Measurements from ENCODE around the gene COL27A1. TPM values are rescaled to one million over a fixed set of nuclear protein-coding genes. Genes with fewer than 3 reads are reported as not detected.

COL27A1 gene
- total RNA-seq, 1 donor from 2014 or later = 8.9 TPM

DNA sequence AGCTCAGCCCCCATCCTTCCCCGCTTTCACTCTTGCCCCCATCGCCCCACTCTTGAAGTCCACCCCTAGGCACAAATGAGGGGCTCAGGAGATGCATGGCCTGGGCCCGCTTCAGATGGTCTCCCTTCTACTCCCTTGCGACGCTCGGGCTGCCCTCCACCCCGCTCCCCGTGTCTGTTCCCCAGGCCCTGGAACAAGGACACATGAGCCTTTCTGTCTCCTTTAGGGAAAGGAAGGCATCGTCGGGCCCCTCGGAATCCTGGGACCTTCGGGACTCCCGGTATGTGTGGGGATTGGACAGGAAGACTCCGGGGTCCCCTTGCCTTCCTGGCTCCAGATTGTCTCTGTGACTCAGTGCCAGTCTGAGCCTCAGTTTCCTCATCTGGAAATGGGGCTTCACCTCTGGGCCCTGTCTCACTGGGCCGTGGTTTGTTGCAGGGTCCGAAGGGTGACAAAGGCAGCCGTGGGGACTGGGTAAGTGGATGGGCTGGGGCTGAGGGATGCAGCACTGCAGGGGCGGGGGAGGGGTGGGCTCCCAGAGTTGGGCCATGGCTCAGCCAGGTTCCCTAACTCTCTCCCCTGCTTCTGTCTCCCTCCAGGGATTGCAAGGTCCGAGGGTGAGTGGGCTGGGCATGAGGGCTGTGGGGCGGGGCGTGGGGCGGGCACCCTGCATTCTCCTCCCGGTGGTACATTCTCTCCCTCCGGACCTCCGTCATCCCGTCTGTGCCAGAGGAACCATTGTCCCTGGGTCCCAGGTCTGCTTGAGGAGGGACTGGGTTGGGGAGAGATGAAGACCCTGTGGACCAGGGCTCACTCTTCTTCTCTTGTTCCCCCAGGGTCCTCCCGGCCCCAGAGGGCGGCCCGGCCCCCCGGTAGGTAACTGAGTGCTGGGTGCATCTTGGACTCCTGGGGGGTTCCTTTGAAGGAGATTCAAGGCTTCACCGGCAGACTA is 145.8 kb downstream of the COL27A1 start:
- no peak overlapping the region for H3K4me3 ChIP-seq (ENCODE audit: low read length in 3 of 3)
- peaks cover 0 to 8% (median 7%) of the 10 kb centered on the region in 3 donors for H3K36me3 ChIP-seq (ENCODE audit: control insufficient read depth in 3 of 3, insufficient read depth in 3 of 3, low read length in 3 of 3)
- peaks cover 0 to 4% (median 0%) of the 10 kb centered on the region in 3 donors for H3K4me1 ChIP-seq (ENCODE audit: control insufficient read depth in 3 of 3, insufficient read depth in 3 of 3, low read length in 3 of 3)
- no peaks in the 10 kb centered on the region for H3K9me3 ChIP-seq (ENCODE audit: control insufficient read depth in 3 of 3, low read length in 3 of 3)
- H3K9ac ChIP-seq (ENCODE audit: low read depth in 1 of 3, low read length in 3 of 3) = no peak overlapping the region
- H3K27ac ChIP-seq (ENCODE audit: low read depth, low read length) = no peak overlapping the region
- H3K27me3 ChIP-seq (ENCODE audit: control insufficient read depth in 3 of 3, insufficient read depth in 3 of 3, low read length in 3 of 3) = no peaks in the 10 kb centered on the region

DNA sequence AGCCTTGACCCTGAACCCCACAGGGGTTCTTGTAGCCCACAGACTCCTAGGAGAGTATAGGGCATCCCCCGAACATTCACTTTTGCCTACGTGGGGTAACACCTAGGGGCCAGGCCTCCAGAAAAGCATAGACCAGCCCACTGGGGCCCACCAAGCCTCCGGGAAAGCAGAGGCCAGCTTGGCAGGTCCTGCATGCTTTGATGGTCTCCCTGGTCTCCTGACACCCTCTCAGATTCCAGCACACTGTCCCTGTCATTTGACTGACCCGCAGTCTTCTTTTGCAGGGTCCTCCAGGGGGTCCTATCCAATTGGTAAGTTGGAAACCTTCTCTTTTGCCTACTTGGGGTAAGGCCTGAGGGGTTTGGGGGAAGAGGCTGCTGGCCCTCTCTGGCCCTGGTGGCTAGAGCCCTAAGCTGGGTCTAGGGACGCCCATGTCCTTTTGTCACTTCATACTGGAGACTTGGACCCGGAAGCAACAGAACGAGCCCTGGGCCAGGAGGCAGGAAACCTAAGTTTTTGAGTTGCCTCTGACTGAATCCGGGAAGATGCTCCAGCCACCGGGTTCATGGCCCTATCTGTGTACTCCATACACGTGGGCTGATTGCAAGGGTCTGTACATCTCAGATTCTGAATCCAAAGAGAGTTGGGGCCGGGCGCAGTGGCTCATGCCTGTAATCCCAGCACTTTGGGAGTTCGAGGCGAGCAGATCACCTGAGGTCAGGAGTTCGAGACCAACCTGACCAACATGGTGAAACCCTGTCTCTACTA is 146.6 kb downstream of the COL27A1 start:
- no peaks in the 10 kb centered on the region for H3K9me3 ChIP-seq (ENCODE audit: control insufficient read depth in 3 of 3, low read length in 3 of 3)
- no peak overlapping the region for H3K9ac ChIP-seq (ENCODE audit: low read depth in 1 of 3, low read length in 3 of 3)
- H3K27me3 ChIP-seq (ENCODE audit: control insufficient read depth in 3 of 3, insufficient read depth in 3 of 3, low read length in 3 of 3) = no peaks in the 10 kb centered on the region
- peaks cover 0 to 7% (median 4%) of the 10 kb centered on the region in 3 donors for H3K36me3 ChIP-seq (ENCODE audit: control insufficient read depth in 3 of 3, insufficient read depth in 3 of 3, low read length in 3 of 3)
- no peak overlapping the region for H3K4me3 ChIP-seq (ENCODE audit: low read length in 3 of 3)
- peaks cover 0 to 4% (median 0%) of the 10 kb centered on the region in 3 donors for H3K4me1 ChIP-seq (ENCODE audit: control insufficient read depth in 3 of 3, insufficient read depth in 3 of 3, low read length in 3 of 3)
- H3K27ac ChIP-seq (ENCODE audit: low read depth, low read length) = no peak overlapping the region

DNA sequence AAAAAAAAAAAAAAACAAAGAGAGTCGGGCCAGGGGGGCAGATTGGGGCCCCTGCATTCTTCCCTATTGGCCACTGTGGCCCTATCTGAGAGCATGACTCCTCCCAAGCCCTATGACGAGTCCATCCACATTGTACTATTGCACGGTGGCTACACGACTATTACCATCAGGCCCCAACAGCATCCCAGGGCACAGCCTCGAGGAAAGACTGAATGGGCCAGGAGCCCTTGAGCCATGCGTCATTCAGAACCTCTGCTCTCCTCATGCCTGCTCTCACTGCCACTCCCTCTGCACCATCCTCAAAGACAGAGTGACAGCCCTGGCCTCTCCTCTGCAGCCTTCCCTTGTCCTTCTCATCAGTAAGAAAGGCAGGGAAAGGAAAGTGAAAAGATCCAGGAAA is 147.4 kb downstream of the COL27A1 start:
- no peak overlapping the region for H3K9ac ChIP-seq (ENCODE audit: low read depth in 1 of 3, low read length in 3 of 3)
- no peaks in the 10 kb centered on the region for H3K27me3 ChIP-seq (ENCODE audit: control insufficient read depth in 3 of 3, insufficient read depth in 3 of 3, low read length in 3 of 3)
- no peaks in the 10 kb centered on the region for H3K9me3 ChIP-seq (ENCODE audit: control insufficient read depth in 3 of 3, low read length in 3 of 3)
- no peak overlapping the region for H3K4me3 ChIP-seq (ENCODE audit: low read length in 3 of 3)
- H3K27ac ChIP-seq (ENCODE audit: low read depth, low read length) = no peak overlapping the region
- H3K4me1 ChIP-seq (ENCODE audit: control insufficient read depth in 3 of 3, insufficient read depth in 3 of 3, low read length in 3 of 3) = peaks cover 0 to 4% (median 0%) of the 10 kb centered on the region in 3 donors
- peaks cover 0 to 5% (median 4%) of the 10 kb centered on the region in 3 donors for H3K36me3 ChIP-seq (ENCODE audit: control insufficient read depth in 3 of 3, insufficient read depth in 3 of 3, low read length in 3 of 3)

DNA sequence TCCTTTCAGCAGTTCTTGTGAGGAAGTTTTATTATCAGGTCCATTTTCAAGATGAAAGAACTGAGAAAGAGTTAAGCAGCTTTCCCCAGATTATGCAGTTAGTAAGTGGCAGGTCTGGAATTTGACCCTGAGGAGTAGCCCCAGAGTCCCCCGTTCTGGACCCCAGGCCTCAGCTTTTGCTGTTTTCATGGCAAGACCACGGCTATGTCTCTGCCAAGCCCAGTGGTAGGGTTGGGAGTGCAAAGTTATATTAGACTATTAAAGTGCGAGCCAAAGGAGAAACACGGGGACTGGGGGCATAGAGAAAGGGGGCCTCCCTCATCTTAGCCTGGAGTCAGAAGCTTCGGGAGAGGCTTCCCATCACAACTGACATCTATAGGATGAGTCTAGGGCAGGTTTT is 148.2 kb downstream of the COL27A1 start:
- no peaks in the 10 kb centered on the region for H3K27me3 ChIP-seq (ENCODE audit: control insufficient read depth in 3 of 3, insufficient read depth in 3 of 3, low read length in 3 of 3)

DNA sequence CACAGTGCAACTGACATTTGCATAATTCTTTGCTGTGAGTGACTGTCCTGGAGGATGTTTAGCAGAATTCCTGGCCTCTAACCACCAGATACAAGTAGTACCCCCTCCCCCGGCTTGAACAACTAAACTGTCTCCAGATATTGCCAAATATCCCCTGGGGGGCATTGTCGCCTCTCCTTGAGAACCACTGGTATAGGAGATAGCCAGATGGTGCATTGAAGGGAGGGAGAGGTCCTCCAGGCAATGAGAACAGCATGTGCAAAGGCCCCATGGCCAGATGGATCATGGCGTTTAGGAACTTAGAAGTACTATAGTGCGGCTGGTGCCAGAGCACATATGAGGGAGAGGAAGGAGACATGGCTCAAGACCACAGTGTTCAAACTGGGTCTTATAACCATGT is 148.6 kb downstream of the COL27A1 start:
- peaks cover 0 to 5% (median 4%) of the 10 kb centered on the region in 3 donors for H3K36me3 ChIP-seq (ENCODE audit: control insufficient read depth in 3 of 3, insufficient read depth in 3 of 3, low read length in 3 of 3)
- no peak overlapping the region for H3K27ac ChIP-seq (ENCODE audit: low read depth, low read length)
- no peak overlapping the region for H3K4me3 ChIP-seq (ENCODE audit: low read length in 3 of 3)
- H3K9ac ChIP-seq (ENCODE audit: low read depth in 1 of 3, low read length in 3 of 3) = no peak overlapping the region
- no peaks in the 10 kb centered on the region for H3K27me3 ChIP-seq (ENCODE audit: control insufficient read depth in 3 of 3, insufficient read depth in 3 of 3, low read length in 3 of 3)
- H3K4me1 ChIP-seq (ENCODE audit: control insufficient read depth in 3 of 3, insufficient read depth in 3 of 3, low read length in 3 of 3) = peaks cover 0 to 4% (median 0%) of the 10 kb centered on the region in 3 donors
- no peaks in the 10 kb centered on the region for H3K9me3 ChIP-seq (ENCODE audit: control insufficient read depth in 3 of 3, low read length in 3 of 3)

More for the DNA sequence above, 148.2 kb downstream of the COL27A1 start:
- no peaks in the 10 kb centered on the region for H3K9me3 ChIP-seq (ENCODE audit: control insufficient read depth in 3 of 3, low read length in 3 of 3)
- H3K36me3 ChIP-seq (ENCODE audit: control insufficient read depth in 3 of 3, insufficient read depth in 3 of 3, low read length in 3 of 3) = peaks cover 0 to 5% (median 4%) of the 10 kb centered on the region in 3 donors
- H3K27ac ChIP-seq (ENCODE audit: low read depth, low read length) = no peak overlapping the region
- H3K4me3 ChIP-seq (ENCODE audit: low read length in 3 of 3) = no peak overlapping the region
- H3K9ac ChIP-seq (ENCODE audit: low read depth in 1 of 3, low read length in 3 of 3) = no peak overlapping the region
- peaks cover 0 to 4% (median 0%) of the 10 kb centered on the region in 3 donors for H3K4me1 ChIP-seq (ENCODE audit: control insufficient read depth in 3 of 3, insufficient read depth in 3 of 3, low read length in 3 of 3)

DNA sequence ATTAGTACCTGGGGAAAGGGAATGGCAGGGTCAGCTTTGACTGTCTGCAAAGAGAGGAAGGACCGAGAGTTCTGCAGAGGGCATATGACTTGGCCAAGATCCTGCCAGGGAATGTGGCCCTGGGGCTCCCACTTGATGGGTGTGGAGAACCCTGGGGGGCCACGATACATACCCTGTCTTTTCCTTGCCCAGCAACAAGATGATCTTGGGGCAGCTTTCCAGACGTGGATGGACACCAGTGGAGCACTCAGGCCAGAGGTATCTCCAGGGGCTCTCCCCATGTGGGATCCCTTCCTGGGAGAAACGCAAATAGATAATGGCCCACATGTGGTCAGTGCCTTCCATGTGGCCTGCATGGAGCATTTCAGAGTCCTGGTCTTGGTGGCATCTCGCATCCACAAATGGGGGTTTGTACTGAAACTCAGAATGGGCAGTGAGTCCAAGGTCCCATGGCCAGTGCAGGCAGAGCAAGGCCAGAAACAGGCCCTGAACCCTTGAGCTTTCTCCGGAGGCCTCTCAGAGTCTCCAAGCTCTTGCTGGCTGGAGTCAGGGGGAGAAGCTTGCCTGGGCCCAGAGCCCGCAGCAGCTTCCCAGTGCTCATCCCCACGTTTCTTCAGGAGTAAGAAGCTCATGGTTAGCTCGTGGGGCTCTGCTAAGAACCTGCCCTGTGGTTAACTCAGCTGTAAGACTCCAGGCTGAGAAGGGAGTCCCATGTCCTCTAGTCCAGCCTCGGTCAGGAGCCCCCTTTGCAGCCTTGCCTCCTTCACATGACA is 149.3 kb downstream of the COL27A1 start:
- Histone ChIP-seq H3K27me3 (ENCODE audit: control insufficient read depth in 3 of 3, insufficient read depth in 3 of 3, low read length in 3 of 3) (no peaks in the 10 kb centered on the region), H3K4me1 (ENCODE audit: control insufficient read depth in 3 of 3, insufficient read depth in 3 of 3, low read length in 3 of 3) (peaks cover 0 to 4% (median 0%) of the 10 kb centered on the region in 3 donors), H3K9me3 (ENCODE audit: control insufficient read depth in 3 of 3, low read length in 3 of 3) (no peaks in the 10 kb centered on the region), H3K36me3 (ENCODE audit: control insufficient read depth in 3 of 3, insufficient read depth in 3 of 3, low read length in 3 of 3) (peaks cover 0 to 4% (median 3%) of the 10 kb centered on the region in 3 donors), H3K9ac (ENCODE audit: low read depth in 1 of 3, low read length in 3 of 3) (no peak overlapping the region), H3K4me3 (ENCODE audit: low read length in 3 of 3) (no peak overlapping the region), H3K27ac (ENCODE audit: low read depth, low read length) (no peak overlapping the region)

DNA sequence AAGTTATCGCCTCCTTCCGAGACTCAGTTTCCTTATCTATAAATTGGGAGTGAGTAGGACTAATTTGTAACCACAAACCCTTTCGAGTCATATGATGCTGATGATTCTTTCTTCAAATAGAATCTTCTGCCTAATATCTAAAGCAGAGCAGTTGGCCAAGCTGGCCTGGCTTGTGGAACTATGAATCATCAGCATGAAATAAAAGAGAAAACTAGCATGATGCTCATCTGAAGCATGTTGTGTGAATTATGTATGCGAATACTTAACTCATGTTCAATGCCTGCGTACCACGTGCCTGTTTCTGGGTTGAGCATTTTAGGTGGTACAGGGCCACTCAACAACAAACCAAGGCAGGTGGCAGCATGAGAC is 152.5 kb downstream of the COL27A1 start:
- no peaks in the 10 kb centered on the region for H3K27me3 ChIP-seq (ENCODE audit: control insufficient read depth in 3 of 3, insufficient read depth in 3 of 3, low read length in 3 of 3)
- H3K9me3 ChIP-seq (ENCODE audit: control insufficient read depth in 3 of 3, low read length in 3 of 3) = no peaks in the 10 kb centered on the region
- peaks cover 0 to 4% (median 0%) of the 10 kb centered on the region in 3 donors for H3K4me1 ChIP-seq (ENCODE audit: control insufficient read depth in 3 of 3, insufficient read depth in 3 of 3, low read length in 3 of 3)
- H3K27ac ChIP-seq (ENCODE audit: low read depth, low read length) = no peak overlapping the region
- no peak overlapping the region for H3K9ac ChIP-seq (ENCODE audit: low read depth in 1 of 3, low read length in 3 of 3)
- no peak overlapping the region for H3K4me3 ChIP-seq (ENCODE audit: low read length in 3 of 3)
- peaks cover 0 to 4% (median 3%) of the 10 kb centered on the region in 3 donors for H3K36me3 ChIP-seq (ENCODE audit: control insufficient read depth in 3 of 3, insufficient read depth in 3 of 3, low read length in 3 of 3)

DNA sequence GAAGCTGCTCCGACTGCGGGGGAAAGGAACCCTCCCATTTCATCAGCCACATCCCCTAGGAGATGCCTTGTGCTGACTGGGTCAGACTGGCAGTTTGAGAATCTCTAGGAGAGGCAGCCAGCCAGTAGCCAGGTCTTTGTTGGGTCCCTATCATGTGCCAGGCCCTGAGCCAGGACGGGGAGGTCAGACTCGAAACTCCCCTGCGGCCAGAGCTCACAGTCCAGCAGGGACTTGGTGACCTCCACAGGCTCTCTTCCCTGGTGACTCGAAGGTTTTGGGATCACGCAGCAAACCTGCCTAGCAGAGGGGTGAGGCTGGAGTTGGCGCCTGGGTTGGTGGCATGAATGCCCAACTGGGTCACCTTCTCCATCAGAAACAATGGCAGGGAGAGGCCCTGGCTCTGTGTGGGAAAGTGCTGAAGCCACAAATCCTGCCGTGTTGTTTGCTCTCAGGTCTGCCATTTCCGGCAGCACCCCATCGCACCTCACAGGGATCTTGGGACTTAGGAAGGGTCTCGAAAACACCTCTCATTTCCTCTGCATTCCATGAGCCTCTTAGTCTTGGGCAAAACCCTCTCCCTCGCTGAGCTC is 153.1 kb downstream of the COL27A1 start:
- Histone ChIP-seq H3K27me3 (ENCODE audit: control insufficient read depth in 3 of 3, insufficient read depth in 3 of 3, low read length in 3 of 3) (no peaks in the 10 kb centered on the region), H3K9ac (ENCODE audit: low read depth in 1 of 3, low read length in 3 of 3) (no peak overlapping the region), H3K4me1 (ENCODE audit: control insufficient read depth in 3 of 3, insufficient read depth in 3 of 3, low read length in 3 of 3) (peaks cover 0 to 4% (median 0%) of the 10 kb centered on the region in 3 donors), H3K4me3 (ENCODE audit: low read length in 3 of 3) (no peak overlapping the region), H3K9me3 (ENCODE audit: control insufficient read depth in 3 of 3, low read length in 3 of 3) (no peaks in the 10 kb centered on the region), H3K36me3 (ENCODE audit: control insufficient read depth in 3 of 3, insufficient read depth in 3 of 3, low read length in 3 of 3) (peaks cover 0 to 4% (median 3%) of the 10 kb centered on the region in 3 donors), H3K27ac (ENCODE audit: low read depth, low read length) (no peak overlapping the region)

DNA sequence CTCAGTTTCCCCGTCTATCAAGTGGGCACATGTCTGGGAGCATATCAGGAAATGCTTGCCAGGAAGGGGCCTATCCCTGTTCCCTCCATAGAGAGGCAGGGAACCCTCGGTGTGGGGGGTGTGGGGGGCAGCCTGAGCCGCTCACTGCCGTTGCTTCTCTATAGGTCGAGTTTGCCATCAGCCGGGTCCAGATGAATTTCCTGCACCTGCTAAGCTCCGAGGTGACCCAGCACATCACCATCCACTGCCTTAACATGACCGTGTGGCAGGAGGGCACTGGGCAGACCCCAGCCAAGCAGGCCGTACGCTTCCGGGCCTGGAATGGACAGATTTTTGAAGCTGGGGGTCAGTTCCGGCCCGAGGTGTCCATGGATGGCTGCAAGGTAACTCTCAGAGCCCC is 153.8 kb downstream of the COL27A1 start:
- Histone ChIP-seq H3K27me3 (ENCODE audit: control insufficient read depth in 3 of 3, insufficient read depth in 3 of 3, low read length in 3 of 3) (no peaks in the 10 kb centered on the region), H3K9me3 (ENCODE audit: control insufficient read depth in 3 of 3, low read length in 3 of 3) (no peaks in the 10 kb centered on the region), H3K4me1 (ENCODE audit: control insufficient read depth in 3 of 3, insufficient read depth in 3 of 3, low read length in 3 of 3) (peaks cover 0 to 4% (median 0%) of the 10 kb centered on the region in 3 donors), H3K4me3 (ENCODE audit: low read length in 3 of 3) (no peak overlapping the region), H3K36me3 (ENCODE audit: control insufficient read depth in 3 of 3, insufficient read depth in 3 of 3, low read length in 3 of 3) (peaks cover 0 to 4% (median 3%) of the 10 kb centered on the region in 3 donors), H3K9ac (ENCODE audit: low read depth in 1 of 3, low read length in 3 of 3) (no peak overlapping the region), H3K27ac (ENCODE audit: low read depth, low read length) (no peak overlapping the region)

All from skeletal muscle tissue (tissue), 4 donors.